Activated CD8-positive, alpha-beta T cell treated with anti-CD3 and anti-CD28 coated beads for 36 hours (primary cell): Measurements from ENCODE around the gene ZNF467. TPM values are rescaled to one million over a fixed set of nuclear protein-coding genes. Genes with fewer than 3 reads are reported as not detected.

Experiments used
- ATAC-seq: fragments of 200-7000 bp; cut with Tn5 transposase; one replicate; pipeline ENCODE4 v1.10.0; 2021; ENCODE audit warnings: mild to moderate bottlenecking, moderate library complexity
- CTCF ChIA-PET: fragments of 350-600 bp; sonication (Branson Sonifier 250); formaldehyde crosslinking; loops from one replicate; lab custom pipeline; 2021; ENCODE audit warnings: antibody characterized with exemption; lab: Charles Lee
- POLR2A ChIA-PET: fragments of 350-600 bp; sonication (Branson Sonifier 250); formaldehyde crosslinking; loops from one replicate; lab custom pipeline; 2021; ENCODE audit warnings: antibody characterized with exemption; lab: Charles Lee
- DNase-seq: peaks from one replicate; pipeline ENCODE4 v3.0.0-alpha.2; 2020
- H3K27ac Mint-ChIP-seq: one replicate; pipeline ENCODE4 v1.8.0; 2021; ENCODE audit warnings: mild to moderate bottlenecking, mixed read lengths
- H3K27me3 Mint-ChIP-seq: one replicate; pipeline ENCODE4 v1.8.0; 2021; ENCODE audit warnings: mixed read lengths
- H3K36me3 Mint-ChIP-seq: one replicate; pipeline ENCODE4 v1.8.0; 2021; ENCODE audit warnings: low read depth, mixed read lengths
- H3K4me1 Mint-ChIP-seq: one replicate; pipeline ENCODE4 v1.8.0; 2021; ENCODE audit warnings: low read depth, mixed read lengths
- H3K4me3 Mint-ChIP-seq: one replicate; pipeline ENCODE4 v1.8.0; 2021; ENCODE audit warnings: mild to moderate bottlenecking, moderate library complexity, mixed read lengths
- H3K9me3 Mint-ChIP-seq: one replicate; pipeline ENCODE4 v1.8.0; 2021; ENCODE audit warnings: mixed read lengths
- CTCF ChIP-seq: fragments of 200-600 bp; IDR thresholded peaks from one replicate; pipeline ENCODE4 v1.8.0; 2022; ENCODE audit warnings: antibody characterized with exemption, mild to moderate bottlenecking
- intact Hi-C: fragments of 100-400 bp; cut with micrococcal nuclease; formaldehyde crosslinking; loops from one replicate; pipeline ENCODE4 v1.10.0; 2022
- total RNA-seq, 2 experiments: library from RNA; stranded (reverse); gene quantifications; one replicate each; pipeline ENCODE4 v1.2.3, GENCODE V29; 2021

The ZNF467 gene
- total RNA-seq, 2 experiments from 2014 or later = 0.09 TPM; not detected in 1

- no peaks in the 10 kb centered on the region for H3K9me3 Mint-ChIP-seq
- ChIA-PET CTCF (interaction anchor here (1.8 kb wide), 1 partner anchor 134 kb away, joined by 7 read pairs; no protein-coding TSS in a partner anchor), POLR2A (interaction anchor here (0.6 kb wide), 1 partner anchor 11 kb away, joined by 3 read pairs; no protein-coding TSS in a partner anchor)
- intact Hi-C loops = no loop called here
- H3K27me3 Mint-ChIP-seq = peaks cover 6% of the 10 kb centered on the region
- no peak for DNase-seq
- no peak overlapping the region for H3K27ac Mint-ChIP-seq
- H3K36me3 Mint-ChIP-seq = no peaks in the 10 kb centered on the region
- no peak for TF ChIP-seq CTCF
- no peak for ATAC-seq
- H3K4me1 Mint-ChIP-seq = no peaks in the 10 kb centered on the region
- H3K4me3 Mint-ChIP-seq = no peak overlapping the region
Measured at GRCh38 chr7:149796287-149796860, 23.0 kb upstream of the ZNF467 start.

GRCh38 chr7:149795126-149795525 lies 21.7 kb upstream of the ZNF467 start:
- Mint-ChIP-seq H3K36me3 (no peaks in the 10 kb centered on the region), H3K27me3 (peaks cover 8% of the 10 kb centered on the region), H3K4me1 (no peaks in the 10 kb centered on the region), H3K27ac (no peak overlapping the region), H3K4me3 (no peak overlapping the region), H3K9me3 (no peaks in the 10 kb centered on the region)
- ATAC-seq (no peak), DNase-seq (no peak)
- ChIA-PET POLR2A (no interaction called here), CTCF (interaction anchor here (1.4 to 1.8 kb wide), 2 partner anchors 19 to 53 kb away, joined by 3 to 6 read pairs; no protein-coding TSS in a partner anchor)
- no peak for TF ChIP-seq CTCF
- intact Hi-C loops = no loop called here

- Mint-ChIP-seq H3K4me1 (no peaks in the 10 kb centered on the region), H3K4me3 (no peak overlapping the region), H3K27me3 (peaks cover 12% of the 10 kb centered on the region), H3K9me3 (no peaks in the 10 kb centered on the region), H3K27ac (no peak overlapping the region), H3K36me3 (no peaks in the 10 kb centered on the region)
- POLR2A ChIA-PET = no interaction called here
- ATAC-seq (no peak), DNase-seq (no peak)
- no peak for TF ChIP-seq CTCF
- CTCF ChIA-PET = interaction anchor here (1.4 to 1.8 kb wide), 2 partner anchors 19 to 52 kb away, joined by 3 to 6 read pairs; no protein-coding TSS in a partner anchor
- intact Hi-C loops = no loop called here
Measured at GRCh38 chr7:149794661-149795060, 21.3 kb upstream of the ZNF467 start.

- no peaks in the 10 kb centered on the region for H3K36me3 Mint-ChIP-seq
- no peak overlapping the region for H3K27ac Mint-ChIP-seq
- no peak overlapping the region for H3K4me3 Mint-ChIP-seq
- no peak for TF ChIP-seq CTCF
- POLR2A ChIA-PET = no interaction called here
- DNase-seq (no peak), ATAC-seq (no peak)
- H3K9me3 Mint-ChIP-seq = no peaks in the 10 kb centered on the region
- peaks cover 17% of the 10 kb centered on the region for H3K27me3 Mint-ChIP-seq
- intact Hi-C loops = no loop called here
- H3K4me1 Mint-ChIP-seq = no peaks in the 10 kb centered on the region
- CTCF ChIA-PET = no interaction called here
Measured at GRCh38 chr7:149793261-149793660, 19.9 kb upstream of the ZNF467 start.

- Mint-ChIP-seq H3K4me3 (no peak overlapping the region), H3K36me3 (no peaks in the 10 kb centered on the region), H3K27ac (no peak overlapping the region), H3K27me3 (peaks cover 17% of the 10 kb centered on the region), H3K9me3 (no peaks in the 10 kb centered on the region), H3K4me1 (no peaks in the 10 kb centered on the region)
- POLR2A ChIA-PET = no interaction called here
- DNase-seq = no peak
- intact Hi-C loops = no loop called here
- CTCF ChIA-PET = no interaction called here
- TF ChIP-seq CTCF = no peak
- ATAC-seq = no peak
Measured at GRCh38 chr7:149792220-149792595, 18.8 kb upstream of the ZNF467 start.
